HUES6 (cell line): Measurements from ENCODE around the gene MYCBPAP.
A peak's percentile ranks its signal among the peaks of the same experiment; 100 is the strongest.

ENCODE experiments used
- H3K27ac ChIP-seq: 2 replicates; pipeline ENCODE4 v1.7.0; 2013; ENCODE audit warnings: low read depth, mild to moderate bottlenecking, low read length, inconsistent platforms
- H3K27me3 ChIP-seq: 2 replicates; pipeline ENCODE4 v1.6.1; 2013; ENCODE audit warnings: low read length; ENCODE audit not compliant: control insufficient read depth, insufficient read depth
- H3K36me3 ChIP-seq: 2 replicates; pipeline ENCODE4 v1.6.1; 2013; ENCODE audit warnings: low read length; ENCODE audit not compliant: control insufficient read depth, insufficient read depth
- H3K4me1 ChIP-seq: 2 replicates; pipeline ENCODE4 v1.6.1; 2013; ENCODE audit warnings: low read length; ENCODE audit not compliant: control insufficient read depth, insufficient read depth
- H3K4me3 ChIP-seq: 2 replicates; pipeline ENCODE4 v1.5.1; 2013; ENCODE audit warnings: low read depth, low read length
- H3K9ac ChIP-seq: one replicate; pipeline ENCODE4 v1.6.1; 2013; ENCODE audit warnings: mild to moderate bottlenecking, low read length
- H3K9me3 ChIP-seq: 2 replicates; pipeline ENCODE4 v1.6.1; 2013; ENCODE audit warnings: low read depth, low read length; ENCODE audit not compliant: control insufficient read depth, insufficient read depth

The MYCBPAP gene

DNA sequence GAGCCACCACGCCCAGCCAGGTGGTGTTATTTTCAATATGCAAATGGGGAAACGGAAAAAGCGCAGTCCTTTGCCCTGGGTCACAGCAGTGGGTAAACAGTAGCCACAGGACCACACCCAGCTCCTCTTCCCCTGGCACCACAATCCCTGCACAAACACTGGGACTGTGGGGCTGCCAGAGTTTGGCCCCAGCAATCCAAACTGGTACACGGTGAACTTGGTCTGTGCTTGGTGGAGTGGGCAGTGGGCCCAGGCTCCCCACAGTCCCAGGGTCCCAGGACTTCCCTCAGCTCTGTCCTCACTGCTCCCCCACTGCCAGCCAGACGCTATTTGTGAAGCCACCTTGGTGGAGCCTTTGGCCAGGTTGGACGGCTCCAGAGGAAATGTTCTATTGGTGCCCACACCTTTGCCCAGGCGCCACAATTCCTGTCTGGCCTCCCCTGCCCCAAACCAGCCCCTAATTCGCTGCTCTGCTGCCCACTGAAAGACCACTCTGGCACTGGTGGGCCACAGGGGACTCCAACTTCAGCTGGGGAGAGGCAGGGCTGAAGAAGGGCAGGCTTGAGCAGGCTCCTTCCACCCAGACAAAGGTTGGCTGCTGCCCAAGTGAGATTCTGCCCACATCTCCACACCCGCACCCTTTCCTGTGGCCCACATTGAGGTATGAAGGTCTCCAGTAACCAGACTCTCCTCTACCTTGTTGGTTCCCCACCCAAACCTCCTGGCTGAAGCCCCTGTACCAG lies 41.7 kb upstream of the MYCBPAP start:
- no peaks in the 10 kb centered on the region for H3K9me3 ChIP-seq

DNA sequence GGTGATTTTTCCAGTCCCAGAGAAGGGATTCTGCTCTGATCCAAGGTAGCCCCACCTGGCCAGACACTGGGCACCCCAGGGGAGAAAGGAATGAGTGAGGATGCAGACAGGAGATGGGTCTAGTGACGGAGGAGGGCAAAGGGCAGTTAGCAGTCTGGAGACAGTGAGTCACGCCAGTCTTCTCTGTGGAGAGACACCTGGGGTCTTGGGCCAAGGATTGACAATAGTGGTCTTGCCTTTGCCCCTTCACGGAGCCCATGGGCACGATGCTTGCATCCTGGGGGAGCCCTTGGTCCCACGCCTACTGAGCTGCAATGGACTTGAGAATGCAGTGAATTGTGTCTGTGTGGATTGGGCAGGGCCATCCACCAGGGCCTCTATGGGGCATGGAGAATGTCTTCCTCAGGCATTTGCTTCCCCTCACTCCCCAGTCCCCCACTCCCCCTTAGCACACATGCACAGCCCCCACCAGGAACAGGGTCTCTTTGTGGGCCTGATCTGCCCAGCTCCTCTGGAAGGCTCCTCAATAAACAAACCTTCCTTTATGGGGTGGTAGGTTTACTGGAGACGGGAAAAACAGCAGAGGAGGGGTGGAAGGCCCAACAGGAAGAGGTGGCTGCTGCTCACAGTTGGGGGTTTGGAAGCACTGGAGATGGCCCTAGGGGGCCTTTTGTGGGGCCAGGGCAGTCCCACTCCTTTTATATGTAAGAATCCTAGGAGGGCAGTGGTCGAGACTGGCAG lies 41.0 kb upstream of the MYCBPAP start:
- H3K4me1 ChIP-seq = peaks cover 14% of the 10 kb centered on the region
- H3K27me3 ChIP-seq = peaks cover 24% of the 10 kb centered on the region
- peaks cover 12% of the 10 kb centered on the region; the same call in 1 of the 2 replicates for H3K36me3 ChIP-seq
- H3K9me3 ChIP-seq = no peaks in the 10 kb centered on the region
- no peak overlapping the region for H3K27ac ChIP-seq
- H3K9ac ChIP-seq = no peak overlapping the region
- no peak overlapping the region for H3K4me3 ChIP-seq

More for the DNA sequence above, 41.7 kb upstream of the MYCBPAP start:
- Histone ChIP-seq H3K4me1 (peaks cover 14% of the 10 kb centered on the region), H3K4me3 (no peak overlapping the region), H3K9ac (no peak overlapping the region), H3K27me3 (peaks cover 24% of the 10 kb centered on the region), H3K27ac (no peak overlapping the region), H3K36me3 (peaks cover 14% of the 10 kb centered on the region)

DNA sequence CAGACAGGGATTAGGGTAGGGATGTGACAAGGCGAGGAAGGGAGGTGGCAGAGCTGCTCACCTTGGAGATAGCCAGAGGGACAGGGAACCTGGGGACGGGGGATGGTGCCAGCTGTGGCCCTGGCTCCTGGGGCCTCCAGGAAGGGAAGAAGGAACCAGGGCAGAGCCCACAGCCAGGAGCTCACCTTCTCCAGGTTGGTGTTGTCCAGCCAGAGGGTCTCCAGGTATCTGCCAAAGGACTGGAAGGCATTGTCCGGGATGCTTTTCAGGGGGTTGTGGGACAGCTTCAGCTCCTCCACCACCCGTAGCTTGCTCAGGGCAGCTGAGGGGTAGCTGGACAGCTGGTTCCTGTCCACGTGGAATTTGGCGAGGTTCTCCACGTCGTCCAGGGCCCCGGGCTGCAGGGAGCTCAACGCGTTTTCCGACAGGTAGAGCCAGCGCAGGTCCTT lies 40.4 kb upstream of the MYCBPAP start:
- H3K4me3 ChIP-seq = no peak overlapping the region
- no peaks in the 10 kb centered on the region for H3K9me3 ChIP-seq
- H3K4me1 ChIP-seq = peaks cover 14% of the 10 kb centered on the region
- peaks cover 7% of the 10 kb centered on the region; the same call in 1 of the 2 replicates for H3K36me3 ChIP-seq
- H3K9ac ChIP-seq = no peak overlapping the region
- no peak overlapping the region for H3K27ac ChIP-seq
- H3K27me3 ChIP-seq = peaks cover 24% of the 10 kb centered on the region

DNA sequence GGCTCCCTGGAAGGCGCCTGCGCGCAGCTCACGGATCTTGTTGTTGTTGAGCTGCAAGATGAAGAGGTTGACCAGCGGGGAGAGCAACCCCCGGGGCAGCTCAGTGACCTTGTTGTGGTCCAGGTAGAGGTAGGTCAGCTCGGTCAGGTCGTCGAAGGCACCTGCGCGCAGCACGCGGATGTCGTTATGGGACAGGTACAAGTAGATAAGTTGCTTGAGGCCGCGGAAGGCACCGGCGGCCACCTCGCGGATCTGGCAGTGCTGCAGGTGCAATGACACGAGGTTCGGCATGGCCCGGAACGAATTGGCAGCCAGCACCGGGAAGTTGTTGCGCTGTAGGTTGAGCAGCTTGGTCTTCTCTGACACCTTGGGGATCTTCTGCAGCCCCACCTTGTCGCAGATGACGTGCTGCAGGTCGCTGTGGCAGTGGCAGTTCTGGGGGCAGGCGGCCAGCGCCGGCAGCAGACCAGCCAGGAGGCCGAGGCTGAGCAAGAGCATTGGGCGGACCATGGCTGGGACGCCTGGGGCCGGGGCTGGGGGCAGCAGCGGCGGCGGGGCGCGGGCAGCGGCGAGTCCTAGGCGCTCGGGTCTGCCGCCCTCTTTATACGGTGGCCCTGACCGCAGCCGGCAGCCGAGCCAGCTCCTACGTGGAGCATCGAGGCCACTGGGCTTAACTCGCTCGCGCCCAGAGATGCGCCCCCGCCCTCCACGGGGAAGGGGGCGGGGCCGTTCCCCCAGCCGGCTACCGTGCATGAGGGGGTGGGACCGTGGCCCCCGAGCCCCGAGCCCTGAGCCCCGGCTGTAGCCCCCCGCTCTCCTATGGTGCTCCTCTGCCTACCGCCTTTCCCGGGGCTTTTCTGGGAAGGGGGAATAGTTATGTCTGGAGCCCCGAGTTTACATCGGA lies 39.7 kb upstream of the MYCBPAP start, which contains the start of gene CHAD:
TSS of gene CHAD (minus strand) at position 577 of the 904 bp plus-strand sequence. CDS start at position 510, 67 bp downstream.
- H3K4me3 ChIP-seq = peak within 1 kb of the TSS; percentile 50
- H3K27ac ChIP-seq = no peak within 1 kb of the TSS
- no peaks in the 10 kb centered on the region for H3K9me3 ChIP-seq
- H3K27me3 ChIP-seq = peaks cover 24% of the 10 kb centered on the region
- no peak within 1 kb of the TSS for H3K9ac ChIP-seq
- peaks cover 14% of the 10 kb centered on the region for H3K4me1 ChIP-seq
- peaks cover under 1% of the 10 kb centered on the region; the same call in 1 of the 2 replicates for H3K36me3 ChIP-seq

DNA sequence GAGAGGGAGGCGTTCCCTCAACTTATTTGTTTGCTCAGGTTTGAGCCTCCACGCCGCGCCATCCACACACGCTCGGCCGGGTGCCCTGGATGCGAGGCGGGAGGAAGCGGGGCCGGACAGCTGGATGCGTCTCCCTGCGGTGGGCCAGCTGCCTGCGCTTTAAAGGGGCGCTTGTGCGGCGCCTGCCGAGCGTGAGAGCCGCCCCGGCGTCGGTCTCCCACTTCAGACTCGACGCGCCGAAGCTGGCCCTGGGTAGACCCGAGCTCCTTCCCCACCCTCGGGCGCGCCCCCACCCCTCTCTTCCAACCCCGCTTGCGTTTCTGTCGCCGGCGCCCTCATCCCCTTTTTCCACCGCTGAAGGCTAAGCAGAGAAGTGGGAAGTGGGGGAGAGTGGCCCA lies 39.0 kb upstream of the MYCBPAP start:
- H3K9me3 ChIP-seq = no peaks in the 10 kb centered on the region
- peaks cover 14% of the 10 kb centered on the region for H3K4me1 ChIP-seq
- H3K4me3 ChIP-seq = peak overlapping the region; percentile 50
- H3K27ac ChIP-seq = no peak overlapping the region
- peaks cover 24% of the 10 kb centered on the region for H3K27me3 ChIP-seq
- H3K9ac ChIP-seq = no peak overlapping the region
- H3K36me3 ChIP-seq = no peaks in the 10 kb centered on the region; the same call in 1 of the 2 replicates

DNA sequence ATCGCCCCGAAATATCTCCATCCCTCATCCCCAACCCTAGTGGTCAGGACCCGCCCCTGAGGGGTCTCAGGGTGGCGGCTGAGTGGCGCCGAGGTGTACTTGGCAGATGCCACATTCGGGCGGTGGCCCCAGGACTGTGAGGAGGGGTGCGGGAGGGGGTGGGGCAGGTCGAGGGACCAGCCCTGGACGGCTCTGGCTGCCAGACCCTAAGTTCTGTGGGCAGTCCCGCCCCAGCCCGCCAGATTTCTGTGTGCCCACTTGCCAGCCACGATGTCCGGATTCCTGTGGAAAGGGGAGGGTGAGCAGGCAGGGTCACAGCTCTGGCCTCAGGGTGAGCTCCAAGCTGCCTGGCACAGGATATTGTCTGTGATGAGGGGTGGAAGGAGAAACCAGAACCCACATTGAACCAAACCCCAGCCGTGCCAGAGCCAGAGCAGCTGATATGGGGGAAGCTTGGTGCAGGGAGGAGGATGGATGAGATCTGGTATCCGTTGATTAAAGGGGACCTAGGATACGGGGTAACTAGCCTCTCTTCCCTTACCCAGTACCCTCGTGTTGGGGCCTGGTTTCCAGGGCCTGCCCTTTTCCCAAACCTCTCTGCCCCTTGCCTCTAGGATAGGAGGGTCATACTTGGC lies 38.5 kb upstream of the MYCBPAP start:
- H3K4me3 ChIP-seq = no peak overlapping the region
- no peaks in the 10 kb centered on the region for H3K9me3 ChIP-seq
- H3K9ac ChIP-seq = no peak overlapping the region
- peaks cover 24% of the 10 kb centered on the region for H3K27me3 ChIP-seq
- no peaks in the 10 kb centered on the region; the same call in 1 of the 2 replicates for H3K36me3 ChIP-seq
- H3K4me1 ChIP-seq = peaks cover 14% of the 10 kb centered on the region
- H3K27ac ChIP-seq = no peak overlapping the region

DNA sequence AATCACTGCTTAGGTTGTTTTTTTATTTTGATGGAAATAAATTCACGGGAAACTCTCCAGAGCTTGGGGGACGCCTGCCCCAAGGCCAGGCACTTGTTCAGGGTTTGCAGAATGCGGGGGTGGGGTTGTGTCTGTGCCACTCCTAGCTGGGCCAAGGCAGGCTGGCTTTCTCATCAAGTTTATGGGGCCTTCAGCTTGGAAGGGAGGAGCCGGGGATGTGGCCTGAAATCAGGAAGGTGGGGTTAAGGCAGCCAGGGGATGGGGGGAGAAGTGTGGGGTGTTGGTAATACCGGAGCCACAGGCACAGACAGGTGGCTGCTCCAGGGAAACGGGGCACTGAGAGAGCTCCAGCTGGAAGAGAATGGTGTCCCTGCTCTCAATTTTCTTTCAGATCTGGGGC lies 37.8 kb upstream of the MYCBPAP start:
- Histone ChIP-seq H3K36me3 (no peaks in the 10 kb centered on the region; the same call in 1 of the 2 replicates), H3K4me3 (no peak overlapping the region), H3K9me3 (no peaks in the 10 kb centered on the region), H3K4me1 (peaks cover 14% of the 10 kb centered on the region), H3K27me3 (peaks cover 26% of the 10 kb centered on the region), H3K27ac (no peak overlapping the region), H3K9ac (no peak overlapping the region)

DNA sequence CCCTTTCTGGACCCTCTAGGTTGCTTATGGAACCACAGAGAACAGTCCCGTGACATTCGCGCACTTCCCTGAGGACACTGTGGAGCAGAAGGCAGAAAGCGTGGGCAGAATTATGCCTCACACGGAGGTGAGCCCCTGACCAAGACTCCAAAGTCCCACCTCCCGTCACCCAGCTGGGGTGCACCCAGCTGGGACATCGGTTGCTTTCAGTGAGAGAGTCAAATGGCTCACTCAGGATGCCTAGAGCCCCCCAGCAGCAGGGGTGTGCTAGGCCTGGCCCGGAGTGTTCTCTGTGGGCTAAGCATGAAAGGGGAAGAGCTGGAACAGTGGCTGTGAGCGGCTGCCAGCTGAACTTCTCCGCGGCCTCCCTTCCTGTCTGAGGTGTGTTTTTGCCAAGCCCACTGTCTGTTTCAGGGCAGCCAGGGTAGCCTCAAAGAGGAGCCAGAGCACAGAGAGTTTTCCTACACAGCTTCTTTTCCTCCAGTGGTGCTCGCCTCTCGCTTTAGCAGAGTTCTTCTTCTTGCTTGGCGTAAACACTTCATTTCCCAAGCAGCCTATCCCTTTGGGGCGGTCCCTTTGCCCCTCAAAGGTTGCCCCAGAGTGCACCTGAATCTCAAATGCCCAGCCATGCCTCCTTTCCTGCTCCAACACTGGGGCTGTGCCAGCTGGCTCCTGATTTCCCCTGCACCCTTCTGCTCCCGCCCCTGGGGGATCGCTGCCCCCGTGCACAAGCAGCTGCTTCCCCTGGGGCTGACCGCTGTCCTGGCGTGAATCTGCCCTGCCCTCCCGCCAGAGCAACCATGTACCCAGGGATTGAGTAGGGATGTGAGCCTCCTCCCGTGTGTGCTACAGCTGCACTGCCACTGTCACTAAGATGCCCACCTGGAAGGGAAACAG lies 37.0 kb upstream of the MYCBPAP start:
- no peak overlapping the region for H3K9ac ChIP-seq
- peaks cover 31% of the 10 kb centered on the region for H3K27me3 ChIP-seq
- no peak overlapping the region for H3K4me3 ChIP-seq

DNA sequence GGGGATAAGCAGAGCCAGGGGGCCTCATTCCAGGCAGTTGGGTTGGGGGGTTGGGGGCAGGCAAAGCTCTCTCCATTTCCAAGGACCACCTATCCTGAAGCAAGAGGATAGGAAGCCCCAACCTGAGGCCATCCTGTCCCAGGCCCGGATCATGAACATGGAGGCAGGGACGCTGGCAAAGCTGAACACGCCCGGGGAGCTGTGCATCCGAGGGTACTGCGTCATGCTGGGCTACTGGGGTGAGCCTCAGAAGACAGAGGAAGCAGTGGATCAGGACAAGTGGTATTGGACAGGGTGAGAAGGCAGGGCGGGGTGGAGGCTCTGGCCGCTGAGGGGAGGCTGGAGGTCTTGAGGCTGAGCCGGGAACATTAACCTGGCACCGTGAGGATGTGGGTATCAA lies 36.0 kb upstream of the MYCBPAP start:
- peaks cover 36% of the 10 kb centered on the region for H3K27me3 ChIP-seq
- no peaks in the 10 kb centered on the region; the same call in 1 of the 2 replicates for H3K36me3 ChIP-seq
- peaks cover 17% of the 10 kb centered on the region for H3K4me1 ChIP-seq
- no peaks in the 10 kb centered on the region for H3K9me3 ChIP-seq
- H3K9ac ChIP-seq = no peak overlapping the region
- no peak overlapping the region for H3K4me3 ChIP-seq
- no peak overlapping the region for H3K27ac ChIP-seq

More for the DNA sequence above, 37.0 kb upstream of the MYCBPAP start:
- no peak overlapping the region for H3K27ac ChIP-seq
- H3K4me1 ChIP-seq = peaks cover 15% of the 10 kb centered on the region
- H3K9me3 ChIP-seq = no peaks in the 10 kb centered on the region
- H3K36me3 ChIP-seq = no peaks in the 10 kb centered on the region; the same call in 1 of the 2 replicates
